NCI-H1417 treated with DMSO at 0.1 percent for 48 hours (cell line): ENCODE data around the gene CEP112.
"Not testable (repeated sequence)": the region's sequence is repeated elsewhere in the genome, so short reads cannot be mapped to it uniquely, and the experiment has no call there.

ENCODE experiments used
- DNase-seq: peaks from one replicate; lab custom pipeline; 2025; lab: John Stamatoyannopoulos, UW

CEP112 gene

GRCh38 chr17:65733314-65733713 lies 458.6 kb downstream of the CEP112 start:
- DNase-seq, result no peak

- not testable (repeated sequence) for DNase-seq
These were observed 459.3 kb downstream of the CEP112 start for GRCh38 chr17:65732667-65733066.

GRCh38 chr17:65730711-65731169 lies 461.2 kb downstream of the CEP112 start:
- DNase-seq, result no peak

GRCh38 chr17:65729207-65729606 lies 462.7 kb downstream of the CEP112 start:
- DNase-seq, result no peak

GRCh38 chr17:65727832-65728231 lies 464.1 kb downstream of the CEP112 start:
- no peak for DNase-seq

GRCh38 chr17:65727246-65727645 lies 464.7 kb downstream of the CEP112 start:
- no peak for DNase-seq

- DNase-seq, result no peak
These were observed 468.3 kb downstream of the CEP112 start for GRCh38 chr17:65723431-65724151.

GRCh38 chr17:65718601-65719000 lies 473.3 kb downstream of the CEP112 start:
- DNase-seq, result no peak

- no peak for DNase-seq
These were observed 479.3 kb downstream of the CEP112 start for GRCh38 chr17:65712383-65713267.

GRCh38 chr17:65711671-65712276 lies 480.2 kb downstream of the CEP112 start:
- no peak for DNase-seq

- no peak for DNase-seq
These were observed 484.2 kb downstream of the CEP112 start for GRCh38 chr17:65707780-65708179.

- no peak for DNase-seq
These were observed 487.2 kb downstream of the CEP112 start for GRCh38 chr17:65704731-65705130.

GRCh38 chr17:65703891-65704290 lies 488.0 kb downstream of the CEP112 start:
- DNase-seq, result no peak

- DNase-seq, result no peak
These were observed 492.5 kb downstream of the CEP112 start for GRCh38 chr17:65699459-65699858.

GRCh38 chr17:65698381-65699061 lies 493.4 kb downstream of the CEP112 start:
- DNase-seq, result no peak

- no peak for DNase-seq
These were observed 494.3 kb downstream of the CEP112 start for GRCh38 chr17:65697661-65698060.

GRCh38 chr17:65696739-65697394 lies 495.1 kb downstream of the CEP112 start:
- no peak for DNase-seq

- no peak for DNase-seq
These were observed 497.3 kb downstream of the CEP112 start for GRCh38 chr17:65694601-65695000.

- no peak for DNase-seq
These were observed 501.2 kb downstream of the CEP112 start for GRCh38 chr17:65690626-65691310.

- no peak for DNase-seq
These were observed 503.6 kb downstream of the CEP112 start for GRCh38 chr17:65688307-65688706.

- DNase-seq, result no peak
These were observed 506.8 kb downstream of the CEP112 start for GRCh38 chr17:65685110-65685509.
